Hair follicular keratinocyte (primary cell): Measurements from ENCODE around the gene H2AZ1. TPM values are rescaled to one million over a fixed set of nuclear protein-coding genes. Genes with fewer than 3 reads are reported as not detected.

ENCODE experiments used
- total RNA-seq: library from RNA; depleted of rRNA; stranded (reverse); fragments of >200 nt; gene quantifications from 2 replicates; pipeline ENCODE4 v1.2.3, GENCODE V29; 2015

H2AZ1 gene
- 342 and 890 TPM in 2 replicates for total RNA-seq

DNA sequence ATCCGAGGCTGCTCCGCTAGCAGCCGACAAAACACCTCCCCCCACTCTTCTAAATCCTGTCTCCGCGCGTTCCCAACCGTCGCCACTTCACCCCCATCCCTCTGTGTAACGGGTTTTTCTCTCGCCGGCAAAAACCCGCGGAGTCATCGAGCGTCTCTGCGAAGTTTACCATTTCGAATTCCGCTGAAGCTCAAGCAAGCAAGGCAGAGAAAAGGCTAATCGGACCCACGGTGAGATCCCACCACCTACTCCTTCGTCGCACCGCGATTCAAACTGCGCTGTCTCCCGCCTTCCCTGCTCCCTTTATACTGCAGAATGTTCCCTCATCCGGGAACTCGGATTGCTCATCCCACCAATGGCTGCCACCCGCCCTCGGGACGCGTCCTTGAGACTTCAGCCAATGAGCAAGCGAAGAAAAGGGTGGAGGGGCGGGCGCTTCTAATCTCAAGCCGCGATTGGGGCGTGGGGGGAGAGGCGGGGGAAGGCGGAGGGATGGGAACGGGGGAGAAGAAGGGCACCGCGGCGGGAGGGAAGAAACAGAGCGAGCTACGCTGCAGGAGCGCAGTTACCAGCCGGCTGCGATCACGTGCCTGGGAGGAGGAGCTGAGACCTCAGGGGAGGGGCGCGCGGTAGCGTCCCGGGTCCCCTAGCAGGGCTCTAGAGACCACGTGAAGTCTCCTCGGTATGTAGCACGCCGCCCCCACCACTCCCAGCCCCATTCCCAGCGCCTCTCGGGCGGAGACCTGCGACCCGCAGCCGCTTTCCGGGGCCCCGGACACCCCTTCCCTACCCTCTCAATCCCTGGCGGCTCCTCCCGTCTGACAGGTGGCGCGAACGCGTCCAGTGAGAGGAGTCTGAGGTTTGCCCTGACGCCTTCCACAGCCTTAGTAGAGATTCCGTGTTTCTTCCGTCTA lies at the start of gene H2AZ1:
H2AZ1 (minus strand) TSS at position 277 of the 914 bp plus-strand sequence; CDS start at position 172, 105 bp downstream.

GRCh38 chr4:99946356-99947189 lies 3.5 kb downstream of the H2AZ1 start, which contains the start of gene DNAJB14:
Gene DNAJB14 (minus strand): TSS chr4:99946618. CDS start chr4:99946571, 47 bp downstream.

Other genes starting within 250 kb of the H2AZ1 start
- 18.2 and 43.7 TPM in 2 replicates for gene DAPP1, start 133.4 kb downstream of the H2AZ1 start, total RNA-seq
- gene LAMTOR3, start 55.8 kb downstream of the H2AZ1 start, total RNA-seq: 25.6 and 32.3 TPM in 2 replicates
- gene DNAJB14, start 3.7 kb downstream of the H2AZ1 start, total RNA-seq: 14.0 and 18.2 TPM in 2 replicates
- not detected in 2 replicates for gene DDIT4L, start 240.2 kb upstream of the H2AZ1 start, total RNA-seq